HG03442 (cell line): Measurements from ENCODE around the gene FYN.

ENCODE experiments used
- ATAC-seq: cut with Tn5 transposase; IDR thresholded peaks from one replicate; pipeline ENCODE4 v1.9.1; 2021; ENCODE audit warnings: mild to moderate bottlenecking, moderate library complexity; ENCODE audit not compliant: unreplicated experiment

Gene FYN

DNA sequence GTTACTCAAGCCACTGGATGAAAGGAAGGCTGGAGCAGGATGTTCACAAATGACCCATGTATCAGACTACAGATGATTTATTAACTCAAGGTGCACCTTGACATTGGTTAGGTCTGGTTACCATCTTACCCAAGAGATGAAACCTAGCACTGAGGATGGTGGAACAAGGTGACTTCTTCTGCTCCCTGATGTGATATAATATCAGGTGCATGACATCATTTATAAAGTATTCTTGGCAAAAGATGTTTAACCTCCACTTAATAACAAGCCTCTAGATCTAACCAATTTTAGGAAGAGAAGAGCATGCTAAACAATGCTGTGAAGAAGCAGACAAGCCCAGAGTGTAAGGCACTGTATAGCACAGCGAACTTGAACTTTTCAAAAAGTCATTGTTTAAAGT, 100.9 kb downstream of the FYN start:
- ATAC-seq, result no peak

- ATAC-seq, result no peak
These were observed 101.6 kb downstream of the FYN start for GRCh38 chr6:111771629-111772028.

- ATAC-seq, result no peak
These were observed 102.2 kb downstream of the FYN start for GRCh38 chr6:111771094-111771432.

DNA sequence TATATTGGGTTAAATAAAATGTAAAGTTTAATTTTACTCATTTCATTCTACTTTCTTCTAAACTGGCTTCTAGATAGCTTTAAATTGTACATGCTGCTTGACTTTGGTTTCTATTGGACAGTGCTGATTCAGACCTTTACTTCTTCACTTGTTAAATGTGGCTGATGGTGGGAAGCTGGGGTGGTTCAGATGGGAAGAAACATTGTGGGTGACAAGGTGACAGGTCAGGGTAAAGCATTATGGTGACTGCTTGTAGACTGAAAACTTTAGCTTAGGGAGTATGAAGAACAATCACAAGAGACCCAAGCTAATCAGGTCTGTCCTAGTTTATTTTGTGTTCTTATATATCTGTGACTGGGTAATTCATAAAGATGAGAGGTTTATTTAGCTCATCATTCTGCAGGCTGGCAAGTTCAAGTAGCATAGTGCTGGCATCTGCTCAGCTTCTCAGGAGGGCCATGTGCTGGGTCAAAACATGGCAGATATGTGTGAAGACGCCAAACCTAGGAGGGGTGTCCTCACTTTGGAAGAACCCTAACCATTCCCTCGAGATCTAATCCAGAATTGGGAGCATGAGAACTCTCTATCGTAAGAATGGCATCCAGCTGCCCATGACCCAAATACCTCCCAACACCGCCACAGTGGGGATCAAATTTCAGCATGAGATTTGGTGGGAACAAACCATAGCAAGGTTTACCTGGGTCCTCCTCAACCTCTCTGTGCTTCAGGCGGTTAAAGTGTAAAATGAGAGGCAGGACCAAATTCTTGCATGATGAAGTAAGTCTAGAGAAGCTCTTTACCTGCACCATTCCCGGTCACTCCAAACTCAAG, 102.8 kb downstream of the FYN start:
- ATAC-seq, result no peak

- ATAC-seq, result no peak
These were observed 103.7 kb downstream of the FYN start for GRCh38 chr6:111769365-111770152.

DNA sequence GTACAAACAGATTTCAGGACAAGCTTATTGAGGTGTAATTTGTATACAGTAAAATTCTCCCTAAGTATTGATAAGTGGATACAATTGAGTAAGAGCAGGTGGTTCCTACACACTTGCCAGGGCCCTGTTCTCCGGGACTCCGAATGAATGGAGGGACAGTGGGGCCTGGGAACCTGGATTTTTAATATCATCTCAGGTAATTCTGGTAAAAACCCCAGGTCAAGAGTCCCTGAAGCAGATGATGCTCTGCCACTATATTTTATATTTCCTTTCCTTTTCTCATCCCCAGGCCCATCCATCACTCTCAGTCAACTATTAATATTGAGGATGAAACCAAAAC, 104.9 kb downstream of the FYN start:
- ATAC-seq, result no peak

- ATAC-seq, result no peak
These were observed 105.4 kb downstream of the FYN start for GRCh38 chr6:111767752-111768430.

DNA sequence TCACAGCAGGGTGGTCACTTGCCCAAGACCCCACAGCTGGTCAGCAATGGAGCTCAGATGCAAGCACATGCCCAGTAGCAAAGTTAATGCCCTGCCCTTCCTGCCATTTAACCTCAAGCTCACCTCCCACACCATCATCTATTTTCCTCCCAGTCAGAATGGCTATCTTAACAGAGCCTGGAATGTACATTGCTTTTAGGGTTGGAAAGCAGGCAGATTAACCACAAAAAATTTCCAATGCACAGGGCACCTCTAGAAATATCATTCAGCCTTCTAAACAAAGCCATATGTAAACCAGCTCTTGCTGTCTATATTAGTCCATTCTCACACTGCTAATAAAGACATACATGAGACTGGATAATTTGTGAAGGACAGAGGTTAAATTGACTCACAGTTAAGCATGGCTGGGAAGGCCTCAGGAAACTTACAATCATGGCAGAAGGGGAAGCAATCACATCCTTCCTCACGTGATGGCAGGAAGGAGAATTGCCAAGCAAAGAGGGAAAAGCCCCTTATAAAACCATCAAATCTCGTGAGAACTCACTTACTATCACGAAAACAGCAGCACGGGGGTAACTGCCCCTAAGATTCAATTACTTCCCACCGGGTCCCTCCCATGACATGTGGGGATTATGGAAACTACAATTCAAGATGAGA, 106.9 kb downstream of the FYN start:
- ATAC-seq, result no peak

DNA sequence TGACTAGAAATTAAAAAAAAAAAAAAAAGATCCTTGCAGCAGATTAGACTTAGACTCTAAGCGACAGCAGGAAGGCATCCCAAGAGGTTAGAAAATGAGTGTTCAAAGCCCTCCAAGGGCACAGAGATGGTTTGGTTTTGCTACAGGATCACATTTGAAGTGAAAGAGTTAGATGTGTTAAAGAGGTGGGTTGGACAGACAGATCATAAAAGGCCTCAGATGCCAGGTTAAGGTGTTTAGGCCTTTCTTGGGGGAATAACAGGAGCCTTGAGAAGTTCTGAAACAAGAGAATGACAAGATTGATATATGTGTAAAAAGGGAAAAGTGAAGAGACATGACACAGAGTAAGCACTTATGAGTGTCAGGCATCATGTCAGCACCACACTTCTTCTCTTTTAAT, 107.5 kb downstream of the FYN start:
- no peak for ATAC-seq

DNA sequence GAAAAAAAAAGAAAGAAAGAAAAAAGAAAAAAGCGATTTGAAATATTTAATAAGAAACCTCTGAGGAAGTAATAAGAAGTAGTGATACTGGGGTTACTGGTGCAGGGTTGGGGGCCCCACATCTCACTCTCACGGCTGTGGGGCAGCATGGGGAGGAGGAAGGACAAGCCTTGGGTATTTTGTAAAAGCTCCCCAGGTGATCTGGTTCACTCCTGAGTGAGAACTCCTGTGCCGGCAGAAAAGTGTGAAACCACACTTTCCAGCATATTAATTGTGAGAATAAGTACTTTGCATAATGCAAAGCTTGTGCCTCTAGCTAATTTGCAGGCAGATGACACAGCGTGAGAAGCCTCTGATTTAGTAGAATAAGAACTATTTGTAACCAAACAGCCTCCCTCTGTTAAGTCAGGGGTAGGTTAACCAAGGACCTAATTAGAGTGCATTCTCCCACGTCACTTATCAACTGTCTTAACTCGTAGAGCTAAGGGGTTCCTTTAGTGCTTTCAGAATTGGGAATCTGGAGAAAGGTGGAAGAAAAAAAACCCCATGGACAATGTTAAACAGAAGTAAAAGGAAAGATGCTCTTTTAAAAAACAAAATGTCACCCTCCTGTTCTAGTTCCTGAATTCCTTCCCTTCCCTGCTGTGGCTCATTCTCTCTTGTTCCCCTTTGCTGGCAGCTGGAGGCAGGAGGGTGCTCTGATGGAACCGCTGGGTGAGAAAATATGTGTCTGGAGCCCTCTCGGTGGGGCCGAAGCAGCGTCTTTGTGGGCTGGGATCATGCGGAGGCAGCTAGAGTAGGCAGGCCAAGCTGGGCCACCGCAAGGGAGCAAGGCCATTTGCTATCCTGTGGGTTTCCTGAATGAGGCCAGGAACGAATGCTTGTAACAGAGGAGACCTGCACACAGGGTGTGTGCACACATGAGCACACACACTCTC, 108.7 kb downstream of the FYN start:
- ATAC-seq, result peak; percentile 83

GRCh38 chr6:111763381-111763780, 109.9 kb downstream of the FYN start:
- ATAC-seq, result no peak

GRCh38 chr6:111761783-111762312, 111.4 kb downstream of the FYN start:
- ATAC-seq, result peak; percentile 25

- ATAC-seq, result no peak
These were observed 112.0 kb downstream of the FYN start for GRCh38 chr6:111761212-111761611.

DNA sequence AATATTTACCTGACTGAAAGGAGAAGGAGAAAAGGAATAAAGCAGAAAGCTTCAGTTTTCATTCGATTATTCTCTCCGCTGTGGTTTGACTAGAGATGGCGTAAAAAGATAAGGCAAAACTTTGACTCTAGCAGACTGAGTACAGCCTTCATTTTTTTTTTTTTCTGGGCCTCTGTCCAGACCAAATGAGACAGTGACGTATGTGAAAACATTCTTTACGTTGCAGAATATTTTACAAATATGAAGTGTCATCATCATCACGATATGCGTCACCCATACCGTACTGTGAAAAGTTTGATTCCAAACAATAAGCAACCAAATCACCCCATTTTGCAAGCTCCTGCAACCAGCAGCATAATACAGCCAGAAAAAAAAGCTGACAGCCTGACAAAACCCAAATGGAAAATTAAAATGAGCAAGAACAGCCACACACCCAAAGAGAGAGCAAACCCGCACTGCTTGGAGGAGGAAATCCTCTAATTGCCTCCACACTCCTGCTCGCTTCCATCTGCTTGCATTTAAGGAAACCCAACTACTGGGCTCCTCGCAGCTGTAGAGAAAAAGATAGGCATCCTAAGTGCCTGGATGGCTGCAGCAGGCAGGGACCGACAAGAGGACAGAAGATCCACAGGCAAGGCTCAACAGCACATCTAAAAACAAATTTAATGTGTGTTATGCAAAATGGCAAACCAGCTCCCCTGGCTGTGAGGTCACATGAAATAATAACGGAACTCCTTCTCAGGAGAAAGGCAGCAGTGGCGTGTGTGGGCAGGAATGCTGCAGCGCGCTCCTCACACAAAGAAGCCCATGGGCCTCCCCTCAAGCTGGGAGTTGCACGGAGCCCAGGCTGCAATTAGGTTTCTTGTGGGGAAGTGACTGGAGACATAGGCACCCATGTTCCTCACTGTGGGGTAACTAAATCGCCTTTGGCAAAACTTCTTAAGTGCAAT, 113.1 kb downstream of the FYN start:
- no peak for ATAC-seq

GRCh38 chr6:111759331-111759835, 113.9 kb downstream of the FYN start:
- no peak for ATAC-seq

GRCh38 chr6:111758608-111759329, 114.5 kb downstream of the FYN start:
- no peak for ATAC-seq

DNA sequence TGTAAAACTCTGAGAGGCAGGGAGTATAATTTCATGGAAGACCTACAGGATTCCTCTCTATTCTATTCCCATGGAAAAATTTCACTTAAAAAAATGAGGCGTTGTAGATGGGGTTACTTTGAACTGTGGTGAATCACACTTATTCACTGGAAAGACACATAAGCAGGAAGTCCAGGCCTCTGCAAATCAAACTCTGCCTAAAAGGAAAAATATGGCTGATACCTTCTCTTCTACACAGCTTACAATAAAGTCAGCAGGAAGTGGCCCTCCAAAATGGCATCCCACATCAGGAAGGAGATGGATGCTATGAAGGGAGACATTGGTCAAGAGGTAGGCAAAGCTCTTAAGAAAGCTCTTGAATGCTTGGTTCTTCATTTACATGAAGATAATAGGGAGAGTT, 115.9 kb downstream of the FYN start:
- no peak for ATAC-seq

DNA sequence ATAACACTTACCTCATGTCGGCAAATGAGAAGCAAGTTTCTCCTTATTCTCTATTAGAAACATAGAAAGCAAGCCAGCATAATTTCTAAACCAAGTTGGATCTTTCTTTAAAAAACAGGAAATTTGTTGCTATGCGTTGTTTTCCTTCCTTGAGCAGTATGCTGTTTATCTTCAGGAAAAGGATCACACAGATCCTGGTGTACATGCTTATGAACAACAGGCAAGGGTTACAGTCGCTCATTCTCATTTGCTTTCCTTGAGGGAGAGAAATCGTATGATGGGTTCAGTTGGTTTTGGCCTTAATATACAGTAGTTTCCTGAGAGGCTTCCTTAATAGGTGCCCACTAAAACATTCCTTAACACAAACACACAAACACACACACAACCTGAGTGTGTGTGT, 118.8 kb downstream of the FYN start:
- no peak for ATAC-seq
